Tibial artery (tissue), 4 donors: ENCODE data around the gene APP.

Experiments used
- DNase-seq, 2 donors: peaks; one replicate each; pipeline ENCODE4 v3.0.0-alpha.2; 2019
- H3K27ac ChIP-seq, 2 donors: fragments of 200-600 bp; sonication (generic) in 1 of 2; 1 replicate in 1 of 2; 2 replicates in 1 of 2; pipeline ENCODE4 v1.5.1; 2018 to 2019; ENCODE audit warnings: mild to moderate bottlenecking in 1 of 2
- H3K27me3 ChIP-seq, 2 donors: fragments of 200-600 bp; sonication (generic) in 1 of 2; one replicate each; pipeline versions ENCODE4 v1.5.1 to v1.6.0; 2016 to 2019
- H3K36me3 ChIP-seq, 3 donors: fragments of 200-600 bp; sonication (generic) in 2 of 3; one replicate each; pipeline ENCODE4 v1.5.1; 2016 to 2019; ENCODE audit warnings: mild to moderate bottlenecking in 2 of 3
- H3K4me1 ChIP-seq, 4 donors: fragments of 200-600 bp; sonication (generic) in 2 of 4; 1 replicate in 3 of 4; 2 replicates in 1 of 4; pipeline ENCODE4 v1.5.1; 2016 to 2019
- H3K4me3 ChIP-seq, 2 donors: fragments of 200-600 bp; sonication (generic) in 1 of 2; 1 replicate in 1 of 2; 2 replicates in 1 of 2; pipeline ENCODE4 v1.5.1; 2018 to 2019; ENCODE audit warnings: mild to moderate bottlenecking in 2 of 2
- H3K9me3 ChIP-seq, 3 donors: fragments of 200-600 bp; sonication (generic) in 1 of 3; one replicate each; pipeline ENCODE4 v1.5.1; 2016 to 2019
- intact Hi-C: fragments of 100-400 bp; cut with DNase I; formaldehyde crosslinking; loops from one replicate; pipeline ENCODE4 v1.15.0; 2023; ENCODE audit warnings: low total_unique reads
- TF ChIP-seq, protein P1 (sequence below), 2 experiments: fragments of 200-600 bp in 1 of 2; fragments of 450-650 bp in 1 of 2; IDR thresholded peaks; one replicate each; pipeline ENCODE4 v1.5.1; 2017 to 2019; ENCODE audit warnings: antibody characterized with exemption in 2 of 2, mild to moderate bottlenecking in 1 of 2, moderate library complexity in 1 of 2

Gene APP

GRCh38 chr21:25891596-25891995 is 279.0 kb downstream of the APP start:
- Histone ChIP-seq H3K27me3 (no peaks in the 10 kb centered on the region), H3K27ac (no peak overlapping the region), H3K36me3 (peaks cover 5 to 38% (median 7%) of the 10 kb centered on the region in 3 donors), H3K4me1 (peaks cover 0 to 3% (median 0%) of the 10 kb centered on the region in 4 donors), H3K4me3 (no peak overlapping the region), H3K9me3 (no peaks in the 10 kb centered on the region)
- intact Hi-C loops, result no loop called here
- TF ChIP-seq, protein P1, sequence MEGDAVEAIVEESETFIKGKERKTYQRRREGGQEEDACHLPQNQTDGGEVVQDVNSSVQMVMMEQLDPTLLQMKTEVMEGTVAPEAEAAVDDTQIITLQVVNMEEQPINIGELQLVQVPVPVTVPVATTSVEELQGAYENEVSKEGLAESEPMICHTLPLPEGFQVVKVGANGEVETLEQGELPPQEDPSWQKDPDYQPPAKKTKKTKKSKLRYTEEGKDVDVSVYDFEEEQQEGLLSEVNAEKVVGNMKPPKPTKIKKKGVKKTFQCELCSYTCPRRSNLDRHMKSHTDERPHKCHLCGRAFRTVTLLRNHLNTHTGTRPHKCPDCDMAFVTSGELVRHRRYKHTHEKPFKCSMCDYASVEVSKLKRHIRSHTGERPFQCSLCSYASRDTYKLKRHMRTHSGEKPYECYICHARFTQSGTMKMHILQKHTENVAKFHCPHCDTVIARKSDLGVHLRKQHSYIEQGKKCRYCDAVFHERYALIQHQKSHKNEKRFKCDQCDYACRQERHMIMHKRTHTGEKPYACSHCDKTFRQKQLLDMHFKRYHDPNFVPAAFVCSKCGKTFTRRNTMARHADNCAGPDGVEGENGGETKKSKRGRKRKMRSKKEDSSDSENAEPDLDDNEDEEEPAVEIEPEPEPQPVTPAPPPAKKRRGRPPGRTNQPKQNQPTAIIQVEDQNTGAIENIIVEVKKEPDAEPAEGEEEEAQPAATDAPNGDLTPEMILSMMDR (IDR thresholded peaks at IDR 0.05), result no peak
- no peak for DNase-seq

DNA sequence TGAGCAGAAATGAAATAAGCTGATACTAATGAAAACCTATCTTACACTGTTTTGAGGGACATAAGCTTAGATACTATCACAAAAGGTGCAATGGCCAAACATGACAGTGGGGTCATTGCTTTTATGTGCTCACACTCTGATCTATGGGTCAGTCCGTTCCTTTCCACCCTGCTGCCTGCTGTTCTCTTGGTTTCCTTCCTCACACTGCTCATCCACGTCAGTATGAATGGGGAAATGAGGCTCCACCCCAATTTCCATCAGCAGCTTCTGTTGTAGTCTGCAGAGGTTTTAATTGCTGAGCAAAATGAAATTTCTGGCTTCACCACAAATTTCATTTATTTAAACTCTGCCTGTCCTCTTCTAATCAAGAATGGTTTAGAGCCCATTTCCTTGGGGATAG is 280.6 kb downstream of the APP start:
- peaks cover 0 to 15% (median 5%) of the 10 kb centered on the region in 4 donors for H3K4me1 ChIP-seq
- H3K27ac ChIP-seq, result no peak overlapping the region
- H3K4me3 ChIP-seq, result no peak overlapping the region
- intact Hi-C loops, result no loop called here
- DNase-seq, result no peak
- TF ChIP-seq, protein P1 (IDR thresholded peaks at IDR 0.05), result no peak
- H3K9me3 ChIP-seq, result no peaks in the 10 kb centered on the region
- peaks cover 5 to 42% (median 7%) of the 10 kb centered on the region in 3 donors for H3K36me3 ChIP-seq
- no peaks in the 10 kb centered on the region for H3K27me3 ChIP-seq

DNA sequence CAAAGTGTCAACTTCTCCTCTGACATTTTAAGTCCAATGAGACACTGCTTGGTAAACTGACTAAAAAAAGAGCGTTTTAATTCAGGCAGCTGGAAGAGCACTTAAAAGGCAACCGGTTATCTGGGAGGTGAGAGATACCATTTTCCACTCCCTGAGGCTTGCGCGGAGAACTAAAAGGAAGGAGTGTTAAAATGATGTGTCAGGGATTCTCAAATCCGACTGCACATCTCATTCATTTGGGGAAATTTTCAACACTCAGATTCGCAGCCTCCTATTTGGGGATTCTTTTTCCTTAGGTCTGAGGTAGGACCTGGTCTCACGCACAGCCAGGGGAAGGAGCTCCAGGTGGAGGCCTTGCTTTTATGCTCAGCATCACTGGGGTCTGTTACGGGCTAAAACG is 281.9 kb downstream of the APP start:
- H3K9me3 ChIP-seq, result no peaks in the 10 kb centered on the region
- H3K36me3 ChIP-seq, result peaks cover 5 to 42% (median 7%) of the 10 kb centered on the region in 3 donors
- TF ChIP-seq, protein P1 (IDR thresholded peaks at IDR 0.05), result no peak
- peaks cover 0 to 15% (median 5%) of the 10 kb centered on the region in 4 donors for H3K4me1 ChIP-seq
- H3K27ac ChIP-seq, result no peak overlapping the region
- H3K4me3 ChIP-seq, result no peak overlapping the region
- DNase-seq, result no peak
- intact Hi-C loops, result no loop called here
- H3K27me3 ChIP-seq, result no peaks in the 10 kb centered on the region

- Histone ChIP-seq H3K36me3 (peaks cover 5 to 38% (median 7%) of the 10 kb centered on the region in 3 donors), H3K4me1 (peaks cover 0 to 15% (median 5%) of the 10 kb centered on the region in 4 donors), H3K27me3 (no peaks in the 10 kb centered on the region), H3K27ac (no peak overlapping the region), H3K4me3 (no peak overlapping the region), H3K9me3 (no peaks in the 10 kb centered on the region)
- TF ChIP-seq, protein P1 (IDR thresholded peaks at IDR 0.05), result no peak
- no peak for DNase-seq
- intact Hi-C loops, result no loop called here
These were observed 282.8 kb downstream of the APP start for GRCh38 chr21:25887646-25888306.

DNA sequence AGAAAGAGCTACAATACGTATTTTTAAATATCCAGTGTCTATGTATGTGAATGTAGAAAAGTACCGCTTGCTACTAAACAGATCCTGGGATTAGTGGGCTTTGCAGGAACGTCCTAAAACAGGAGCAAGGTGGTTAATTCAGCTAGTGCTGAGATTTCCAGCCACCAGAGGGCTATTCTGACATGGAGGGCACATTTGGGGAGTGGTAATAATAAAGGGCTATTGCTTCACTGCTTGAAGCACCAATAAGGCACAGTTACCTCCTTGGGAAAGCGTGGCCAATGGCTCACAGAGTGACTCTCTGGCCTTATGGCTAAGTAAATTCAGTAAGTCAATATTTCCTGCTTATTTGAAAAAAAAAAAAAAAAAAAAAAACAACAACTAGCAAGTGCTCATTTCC is 283.4 kb downstream of the APP start:
- H3K9me3 ChIP-seq, result no peaks in the 10 kb centered on the region
- TF ChIP-seq, protein P1 (IDR thresholded peaks at IDR 0.05), result no peak
- H3K36me3 ChIP-seq, result peaks cover 5 to 35% (median 7%) of the 10 kb centered on the region in 3 donors
- H3K4me3 ChIP-seq, result no peak overlapping the region
- H3K27ac ChIP-seq, result no peak overlapping the region
- intact Hi-C loops, result no loop called here
- no peak for DNase-seq
- peaks cover 0 to 15% (median 5%) of the 10 kb centered on the region in 4 donors for H3K4me1 ChIP-seq
- no peaks in the 10 kb centered on the region for H3K27me3 ChIP-seq
